ENCODE measurements around the gene TSNAXIP1.

DNA sequence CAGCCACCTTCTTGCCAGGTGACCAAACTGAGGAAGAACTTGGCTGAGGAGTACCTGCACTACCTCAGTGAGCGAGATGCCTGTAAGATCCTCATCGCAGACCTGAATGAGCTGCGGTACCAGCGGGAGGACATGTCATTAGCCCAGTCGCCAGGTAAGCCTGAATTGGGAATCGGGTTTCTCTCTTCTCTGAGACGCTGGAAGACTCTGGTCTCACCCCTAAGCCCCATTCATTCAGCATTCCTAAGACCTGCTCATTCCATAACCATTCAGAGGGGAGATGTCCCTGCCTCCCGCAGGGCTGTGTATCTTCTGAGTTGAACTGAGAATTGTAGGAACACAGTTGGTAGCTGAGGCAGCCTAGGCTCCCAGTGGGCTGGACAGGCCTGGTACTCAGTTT is 18.4 kb downstream of the TSNAXIP1 start:
- TF ChIP-seq, protein P1, sequence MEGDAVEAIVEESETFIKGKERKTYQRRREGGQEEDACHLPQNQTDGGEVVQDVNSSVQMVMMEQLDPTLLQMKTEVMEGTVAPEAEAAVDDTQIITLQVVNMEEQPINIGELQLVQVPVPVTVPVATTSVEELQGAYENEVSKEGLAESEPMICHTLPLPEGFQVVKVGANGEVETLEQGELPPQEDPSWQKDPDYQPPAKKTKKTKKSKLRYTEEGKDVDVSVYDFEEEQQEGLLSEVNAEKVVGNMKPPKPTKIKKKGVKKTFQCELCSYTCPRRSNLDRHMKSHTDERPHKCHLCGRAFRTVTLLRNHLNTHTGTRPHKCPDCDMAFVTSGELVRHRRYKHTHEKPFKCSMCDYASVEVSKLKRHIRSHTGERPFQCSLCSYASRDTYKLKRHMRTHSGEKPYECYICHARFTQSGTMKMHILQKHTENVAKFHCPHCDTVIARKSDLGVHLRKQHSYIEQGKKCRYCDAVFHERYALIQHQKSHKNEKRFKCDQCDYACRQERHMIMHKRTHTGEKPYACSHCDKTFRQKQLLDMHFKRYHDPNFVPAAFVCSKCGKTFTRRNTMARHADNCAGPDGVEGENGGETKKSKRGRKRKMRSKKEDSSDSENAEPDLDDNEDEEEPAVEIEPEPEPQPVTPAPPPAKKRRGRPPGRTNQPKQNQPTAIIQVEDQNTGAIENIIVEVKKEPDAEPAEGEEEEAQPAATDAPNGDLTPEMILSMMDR (IDR thresholded peaks at IDR 0.05) = no peak
- no peak for TF ChIP-seq EP300 (IDR thresholded peaks at IDR 0.05)

Data from upper lobe of left lung (tissue), 4 donors.